Forelimb muscle (tissue), 1 donor: ENCODE data around the gene PIGL. TPM values are rescaled to one million over a fixed set of nuclear protein-coding genes. Genes with fewer than 3 reads are reported as not detected.

Source experiments
- DNase-seq: peaks from one replicate; pipeline ENCODE4 v3.0.0-alpha.2; 2013; ENCODE audit warnings: low read depth
- polyA plus RNA-seq: library from polyadenylated mRNA; unstranded; fragments of 120-200 nt; gene quantifications from one replicate; pipeline ENCODE4 v1.2.1, GENCODE V29; 2013; ENCODE audit not compliant: insufficient read length

PIGL gene
- polyA plus RNA-seq, 1 donor: 15.2 TPM

DNA sequence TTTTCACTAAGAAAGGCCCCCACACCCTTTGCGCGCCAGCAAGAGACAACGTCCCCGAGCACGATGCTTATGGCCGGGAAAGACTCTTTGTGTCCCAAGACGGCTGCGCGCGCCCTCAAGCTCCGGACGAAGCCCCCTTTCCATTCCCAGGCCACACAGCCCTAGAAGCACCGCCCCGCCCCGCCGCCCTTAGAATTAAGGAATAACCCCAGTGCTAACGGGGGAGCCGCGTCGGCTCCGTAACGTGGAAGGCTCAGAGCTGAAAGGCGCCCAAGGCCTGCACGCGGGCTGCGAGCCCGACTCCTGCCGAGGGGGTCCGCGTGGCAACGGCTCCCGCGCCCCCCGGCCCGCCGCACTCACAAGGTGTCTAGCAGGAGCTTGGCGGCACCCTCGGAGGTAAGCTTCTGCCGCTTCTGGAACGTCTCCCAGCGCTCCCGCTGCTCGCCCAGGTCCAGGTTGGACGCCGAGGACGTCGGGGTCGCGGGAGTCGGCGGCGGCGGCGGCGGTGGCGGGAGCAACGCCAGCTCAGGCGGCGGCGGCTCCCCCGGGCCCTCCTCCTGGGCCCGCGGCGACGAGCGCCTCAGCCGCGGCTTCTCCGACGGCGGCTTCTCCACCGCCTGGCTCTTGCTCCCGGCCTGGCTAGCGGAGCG lies 135.8 kb downstream of the PIGL start:
- DNase-seq: no peak

DNA sequence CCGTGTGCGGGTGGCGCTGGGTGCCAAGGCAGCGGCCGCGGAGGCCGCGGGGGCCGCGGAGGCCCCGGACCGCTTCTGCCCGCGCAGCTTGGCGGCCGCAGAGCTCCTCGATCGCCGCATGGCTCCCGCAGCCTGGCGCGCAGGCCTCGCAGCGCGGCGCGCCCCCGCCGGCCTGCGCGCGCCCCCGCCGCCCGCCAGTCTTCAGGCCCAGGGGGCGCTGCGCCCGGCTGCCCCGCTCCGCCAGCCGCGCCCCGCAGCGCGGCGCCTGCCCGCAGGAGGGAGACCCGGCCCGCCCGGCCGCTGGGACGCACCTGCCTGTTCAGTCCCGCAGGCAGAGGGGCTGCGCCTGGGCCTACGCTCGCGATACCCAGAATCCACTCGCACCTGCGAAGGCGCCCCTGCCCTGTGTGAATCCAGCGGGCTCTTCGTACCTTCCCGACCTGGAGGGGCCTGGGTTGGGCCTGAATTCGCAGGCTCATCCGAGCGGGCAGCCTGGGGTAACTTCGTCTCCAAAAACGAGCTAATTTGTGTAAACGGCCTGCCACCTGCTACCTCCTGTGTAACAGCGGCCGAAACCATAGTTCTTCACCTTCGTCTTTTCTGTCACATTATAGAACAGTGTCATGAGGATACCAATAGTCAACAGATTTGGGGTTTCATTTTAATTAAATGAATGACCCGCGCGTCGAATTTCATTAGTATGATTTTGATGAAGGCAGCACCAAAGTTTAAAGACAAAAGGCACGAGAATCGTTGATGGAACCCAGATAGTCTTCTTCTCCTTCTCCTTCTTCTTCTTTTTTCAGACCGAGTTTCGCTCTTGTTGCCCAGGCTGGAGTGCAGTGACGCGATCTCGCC lies 136.5 kb downstream of the PIGL start, which contains the start of gene CENPV:
TSS of gene CENPV (minus strand) at position 153 of the 858 bp plus-strand sequence. CDS start at position 120, 33 bp downstream.
- DNase-seq: no peak

GRCh38 chr17:16354585-16354984 lies 137.6 kb downstream of the PIGL start:
- DNase-seq: no peak

GRCh38 chr17:16358394-16358793 lies 141.4 kb downstream of the PIGL start:
- no peak for DNase-seq

DNA sequence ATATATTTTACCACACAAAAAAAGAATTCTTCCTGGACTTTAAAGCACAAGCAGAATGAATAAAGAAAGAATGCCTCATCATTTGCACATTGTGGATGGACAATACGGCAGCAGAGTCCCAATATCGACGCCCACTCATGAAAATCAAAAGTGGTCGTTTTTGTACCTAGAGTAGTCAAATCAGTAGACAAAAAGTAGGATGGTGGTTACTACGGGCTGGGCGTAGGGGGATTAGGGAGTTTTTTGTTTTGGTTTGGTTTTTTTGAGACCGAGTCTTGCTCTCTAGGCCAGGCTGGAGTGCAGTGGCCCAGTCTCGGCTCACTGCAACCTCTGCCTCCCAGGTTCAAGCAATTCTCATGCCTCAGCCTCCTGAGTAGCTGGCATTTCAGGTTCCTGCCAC lies 144.9 kb downstream of the PIGL start:
- no peak for DNase-seq

DNA sequence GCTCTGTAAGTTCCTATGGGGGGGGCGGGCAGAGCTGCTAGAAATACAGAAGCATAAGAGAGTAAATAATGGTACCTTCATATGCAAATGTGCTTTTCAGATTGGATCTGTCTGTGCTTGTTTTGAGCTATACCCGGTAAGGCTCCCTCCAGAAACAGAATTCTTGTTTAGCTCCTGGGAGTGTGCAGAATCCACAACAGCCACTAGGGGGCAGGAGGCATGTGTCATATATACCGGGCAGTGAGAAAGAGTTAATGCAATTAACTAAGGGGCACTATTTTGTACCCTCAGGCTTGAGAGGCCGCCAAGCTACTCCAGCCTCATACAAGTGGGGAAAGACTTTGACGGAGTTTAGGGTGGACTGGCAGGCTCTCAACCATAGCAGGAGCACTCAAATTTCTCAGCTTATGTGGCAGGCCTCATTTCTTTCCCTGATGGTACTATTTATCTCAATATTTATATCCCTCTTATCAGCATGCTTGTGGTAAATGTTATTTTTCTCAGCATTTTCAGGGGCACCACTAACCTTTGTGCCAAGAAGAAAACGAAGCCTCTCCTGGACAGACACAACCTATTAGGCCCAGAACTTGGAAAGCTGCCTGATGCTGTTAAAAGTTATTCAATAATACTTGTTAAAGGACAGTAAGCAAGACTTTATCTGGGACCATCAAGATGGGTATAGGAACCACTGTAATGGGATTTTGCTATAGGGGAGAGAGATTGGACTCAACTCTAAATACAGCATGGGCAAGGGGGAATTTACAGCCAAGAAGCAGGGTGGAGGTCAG lies 146.9 kb downstream of the PIGL start:
- DNase-seq: no peak

GRCh38 chr17:16364625-16365024 lies 147.6 kb downstream of the PIGL start:
- no peak for DNase-seq

GRCh38 chr17:16371742-16372141 lies 154.7 kb downstream of the PIGL start:
- DNase-seq: no peak

DNA sequence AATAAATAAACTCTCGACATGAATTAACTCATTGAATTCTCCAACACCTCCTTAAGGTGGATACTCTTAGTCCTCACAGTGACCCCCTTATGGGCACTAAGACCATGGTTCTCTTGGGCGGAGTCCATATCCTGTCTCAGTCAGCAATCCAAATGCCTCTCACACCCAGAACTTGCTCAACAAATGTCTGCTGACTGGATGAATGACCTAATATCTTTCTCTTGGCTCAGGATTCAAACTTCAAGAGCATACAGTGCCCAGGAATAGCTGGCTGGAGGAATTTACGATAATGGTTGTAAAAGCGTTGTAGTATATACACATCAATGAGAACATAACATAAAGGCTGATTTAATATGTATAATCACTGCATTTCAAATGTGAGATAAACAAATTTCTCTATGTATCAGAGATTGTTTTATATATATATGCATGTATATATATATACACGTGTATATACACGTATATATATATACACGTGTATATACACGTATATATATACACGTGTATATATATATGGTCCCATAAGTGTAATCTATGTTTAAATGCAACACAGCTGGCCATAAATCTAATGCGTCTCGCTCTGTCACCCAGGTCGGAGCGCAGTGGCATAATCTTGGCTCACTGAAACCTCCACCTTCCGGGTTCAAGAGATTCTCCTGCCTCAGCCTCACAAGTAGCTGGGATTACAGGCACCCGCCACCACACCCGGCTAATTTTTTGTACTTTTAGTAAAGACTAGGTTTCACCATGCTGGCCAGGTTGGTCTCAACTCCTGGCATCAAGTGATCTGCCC lies 157.3 kb downstream of the PIGL start:
- DNase-seq: no peak

Other genes with a start within 250 kb of the PIGL start
- 37.5 TPM for gene ZSWIM7, start 217.5 kb upstream of the PIGL start, polyA plus RNA-seq
- 26.1 TPM for gene TTC19, start 217.4 kb upstream of the PIGL start, polyA plus RNA-seq
- gene NCOR1, start 1.7 kb upstream of the PIGL start, polyA plus RNA-seq: 54.2 TPM
- 40.4 TPM for gene CENPV, start 136.3 kb downstream of the PIGL start, polyA plus RNA-seq
- gene UBB, start 163.9 kb downstream of the PIGL start, polyA plus RNA-seq: 1,502 TPM
- gene TRPV2, start 198.4 kb downstream of the PIGL start, polyA plus RNA-seq: 4.5 TPM